GM12865 (cell line): ENCODE data around the gene ZBTB7C.

Experiments
- DNase-seq: peaks from one replicate; pipeline ENCODE4 v3.0.0; 2010; ENCODE audit warnings: low read depth
- H3K4me3 ChIP-seq: 2 replicates; pipeline ENCODE4 v1.5.1; 2011; ENCODE audit warnings: mild to moderate bottlenecking, low read depth, low read length, control low read depth
- CTCF ChIP-seq: IDR thresholded peaks from 2 replicates; pipeline ENCODE4 v1.5.1; 2011; ENCODE audit warnings: low read length, control low read depth, low read depth, inconsistent platforms; ENCODE audit not compliant: insufficient read depth; ENCODE audit errors: missing control alignments

Gene ZBTB7C

DNA sequence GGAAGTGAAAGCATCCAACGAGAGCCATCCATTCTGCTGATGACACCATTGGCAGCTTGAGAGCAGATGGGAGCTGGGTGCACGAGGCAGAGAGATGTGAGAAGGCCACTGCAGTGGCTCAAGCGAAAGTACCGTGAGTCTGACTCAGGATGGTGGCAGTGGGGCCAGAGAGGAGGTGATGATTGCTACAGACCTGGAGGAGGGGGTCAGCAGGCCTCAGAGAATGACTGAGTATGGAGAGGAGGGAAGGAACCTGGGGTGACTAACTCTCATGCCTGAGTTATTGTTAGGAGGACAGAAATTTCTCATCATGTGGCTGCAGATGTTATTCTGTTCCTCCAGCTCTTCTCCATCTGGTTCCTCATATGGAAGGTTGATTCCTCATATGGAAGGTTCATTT, 8.8 kb upstream of the ZBTB7C start:
- DNase-seq: no peak
- TF ChIP-seq CTCF: no peak
- no peak overlapping the region for H3K4me3 ChIP-seq

DNA sequence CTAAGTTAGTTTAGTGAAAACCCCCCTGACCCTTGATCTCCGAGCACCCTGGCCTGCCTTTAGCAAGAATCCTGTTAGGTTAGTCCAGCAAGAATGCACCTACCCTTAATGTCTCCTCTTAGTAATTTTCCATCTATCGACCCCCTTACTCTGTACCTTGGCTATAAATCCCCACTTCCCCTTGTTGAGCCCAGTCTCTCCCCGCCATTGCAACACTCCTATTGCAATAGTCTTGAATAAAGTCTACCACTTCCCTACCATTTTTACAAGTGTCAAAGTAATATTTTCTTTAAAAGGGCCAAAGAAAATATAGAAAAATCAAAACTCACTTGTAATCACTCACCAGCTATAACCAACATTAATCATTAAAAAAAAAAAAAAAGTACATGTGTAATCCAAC, 4.2 kb upstream of the ZBTB7C start:
- TF ChIP-seq CTCF: no peak
- no peak overlapping the region for H3K4me3 ChIP-seq
- DNase-seq: no peak

GRCh38 chr18:48412339-48412929, 3.3 kb upstream of the ZBTB7C start:
- no peak overlapping the region for H3K4me3 ChIP-seq
- TF ChIP-seq CTCF: peak; percentile 65
- peak; percentile 33 for DNase-seq

- DNase-seq: peak; percentile 76
- H3K4me3 ChIP-seq: peak overlapping the region; percentile 58
- TF ChIP-seq CTCF: no peak
These were observed 1.1 kb upstream of the ZBTB7C start for GRCh38 chr18:48410095-48410920.

DNA sequence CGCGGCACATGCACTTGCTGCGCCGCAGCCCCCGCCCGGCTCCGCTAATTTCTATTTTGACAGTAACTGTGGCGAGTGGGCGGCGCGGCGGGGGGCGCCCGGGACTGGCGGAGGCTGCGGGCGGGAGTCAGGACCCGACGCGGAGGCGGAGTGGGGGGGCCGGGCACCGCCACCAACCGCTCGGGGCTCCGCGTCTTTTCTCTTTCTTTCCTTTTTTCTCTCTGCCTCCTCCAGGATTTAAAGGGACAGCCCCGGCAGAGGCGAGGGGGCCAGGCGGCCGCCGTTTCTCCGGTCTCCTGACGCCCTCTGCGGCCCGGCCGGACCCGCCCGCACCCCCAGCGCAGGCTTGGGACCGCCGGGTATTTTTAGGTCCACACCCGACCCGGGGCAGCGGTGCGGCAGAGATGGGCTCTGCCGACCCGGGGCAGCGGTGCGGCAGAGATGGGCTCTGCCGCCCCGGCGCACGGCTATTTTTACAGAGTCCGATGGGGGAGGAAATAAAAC, 460 bp upstream of the ZBTB7C start:
- no peak for DNase-seq
- peak overlapping the region; percentile 58 for H3K4me3 ChIP-seq
- TF ChIP-seq CTCF: no peak

DNA sequence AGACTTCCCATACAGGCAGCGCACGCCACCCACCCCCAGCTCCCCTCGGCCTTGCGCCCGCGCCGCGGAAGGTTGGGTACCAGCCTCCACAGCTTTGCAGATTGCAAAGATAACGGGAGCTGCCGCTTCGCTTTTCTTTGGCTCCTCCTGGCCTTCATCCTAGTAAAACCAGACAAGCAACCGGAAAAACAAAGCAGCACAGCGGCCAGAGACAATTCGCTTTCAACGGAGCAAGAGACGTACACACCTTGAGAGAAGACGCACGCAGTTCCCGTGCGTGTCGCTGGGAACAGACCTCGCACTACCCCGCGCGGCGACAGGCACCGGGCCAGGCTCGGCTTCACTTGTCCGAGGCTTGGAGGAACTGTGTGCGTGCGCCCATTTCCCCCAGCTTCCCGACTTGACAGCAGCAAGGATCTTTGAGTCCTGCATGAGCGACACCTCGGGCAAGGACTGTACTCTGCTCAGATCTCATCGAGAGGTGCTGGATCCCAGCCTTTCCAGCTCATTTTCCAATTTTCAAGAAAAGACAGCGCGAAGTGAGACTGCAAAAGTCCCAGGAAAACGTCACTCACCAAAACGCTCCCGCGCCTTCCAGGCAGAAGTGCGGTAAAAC, 964 bp downstream of the ZBTB7C start:
- no peak for TF ChIP-seq CTCF
- H3K4me3 ChIP-seq: no peak overlapping the region
- no peak for DNase-seq
